Uterus (tissue), 2 donors: ENCODE measurements around the gene C3orf18.

Experiments
- POLR2A ChIP-seq, 2 donors: fragments of 450-650 bp; IDR thresholded peaks; one replicate each; pipeline ENCODE4 v1.6.1; 2016; ENCODE audit warnings: antibody characterized with exemption in 2 of 2, mild to moderate bottlenecking in 1 of 2, moderate library complexity in 1 of 2
- TF ChIP-seq, protein P1 (sequence below), 4 experiments: fragments of 200-600 bp in 2 of 4; fragments of 450-650 bp in 2 of 4; sonication (generic) in 2 of 4; IDR thresholded peaks; one replicate each; pipeline ENCODE4 v1.5.1; 2016 to 2019; ENCODE audit warnings: antibody characterized with exemption in 4 of 4, mild to moderate bottlenecking in 2 of 4, moderate library complexity in 1 of 4

GRCh38 chr3:50605901-50606326 lies 38.4 kb upstream of the C3orf18 start:
- TF ChIP-seq, protein P1, sequence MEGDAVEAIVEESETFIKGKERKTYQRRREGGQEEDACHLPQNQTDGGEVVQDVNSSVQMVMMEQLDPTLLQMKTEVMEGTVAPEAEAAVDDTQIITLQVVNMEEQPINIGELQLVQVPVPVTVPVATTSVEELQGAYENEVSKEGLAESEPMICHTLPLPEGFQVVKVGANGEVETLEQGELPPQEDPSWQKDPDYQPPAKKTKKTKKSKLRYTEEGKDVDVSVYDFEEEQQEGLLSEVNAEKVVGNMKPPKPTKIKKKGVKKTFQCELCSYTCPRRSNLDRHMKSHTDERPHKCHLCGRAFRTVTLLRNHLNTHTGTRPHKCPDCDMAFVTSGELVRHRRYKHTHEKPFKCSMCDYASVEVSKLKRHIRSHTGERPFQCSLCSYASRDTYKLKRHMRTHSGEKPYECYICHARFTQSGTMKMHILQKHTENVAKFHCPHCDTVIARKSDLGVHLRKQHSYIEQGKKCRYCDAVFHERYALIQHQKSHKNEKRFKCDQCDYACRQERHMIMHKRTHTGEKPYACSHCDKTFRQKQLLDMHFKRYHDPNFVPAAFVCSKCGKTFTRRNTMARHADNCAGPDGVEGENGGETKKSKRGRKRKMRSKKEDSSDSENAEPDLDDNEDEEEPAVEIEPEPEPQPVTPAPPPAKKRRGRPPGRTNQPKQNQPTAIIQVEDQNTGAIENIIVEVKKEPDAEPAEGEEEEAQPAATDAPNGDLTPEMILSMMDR (IDR thresholded peaks at IDR 0.05), result no peak
- TF ChIP-seq POLR2A (IDR thresholded peaks at IDR 0.05), result no peak
